ENCODE measurements around the gene PLPP4. TPM values are rescaled to one million over a fixed set of nuclear protein-coding genes. Genes with fewer than 3 reads are reported as not detected.

PLPP4 gene
- total and polyA plus RNA-seq, 2 of the 13 experiments (the other 11 are each of a cell fraction or from before 2014, with no cell fraction given): not detected

DNA sequence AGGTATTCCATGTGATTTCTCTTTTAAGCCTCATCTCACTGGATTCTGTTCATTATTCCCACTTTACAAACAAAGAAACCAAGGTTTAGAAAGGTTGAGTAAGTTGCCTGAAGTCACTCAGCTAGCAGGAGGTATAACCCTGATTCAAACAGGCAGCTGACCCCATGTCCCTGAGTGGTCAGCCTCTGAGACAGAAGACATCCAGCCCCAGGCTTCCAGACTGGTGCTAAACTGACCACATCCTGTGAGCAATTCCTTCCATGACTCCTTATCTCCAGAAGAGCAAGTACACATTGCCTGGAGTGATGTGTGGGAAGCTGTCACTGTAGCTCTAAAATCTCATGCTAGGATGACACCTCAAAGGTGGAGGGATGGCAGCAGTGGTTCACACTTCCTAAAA lies 3.7 kb downstream of the PLPP4 start:
- Histone ChIP-seq H3K4me2 (ENCODE audit: low read depth, low read length) (no peak overlapping the region), H3K4me1 (ENCODE audit: insufficient read depth, low read length) (no peaks in the 10 kb centered on the region; the same call in 1 of the 2 replicates), H3K9ac (ENCODE audit: insufficient read depth, low read depth, low read length) (no peak overlapping the region), H3K36me3 (replicated peaks in 1 of 2; ENCODE audit: control insufficient read depth in 1 of 2, insufficient read depth in 2 of 2, low read length in 2 of 2) (no peaks in the 10 kb centered on the region), H3K27ac (ENCODE audit: extremely low read length, insufficient read depth, low read length) (no peak overlapping the region), H4K20me1 (ENCODE audit: insufficient read depth, low read length) (no peaks in the 10 kb centered on the region), H3K9me3 (ENCODE audit: low read length) (no peaks in the 10 kb centered on the region), H2AFZ (ENCODE audit: low read length) (no peak overlapping the region), H3K79me2 (ENCODE audit: insufficient read depth, low read length) (no peaks in the 10 kb centered on the region), H3K4me3 (replicated peaks in 1 of 3; ENCODE audit: insufficient read depth in 1 of 3, low read depth in 2 of 3, low read length in 3 of 3) (no peak overlapping the region), H3K27me3 (ENCODE audit: control insufficient read depth in 1 of 2, insufficient read depth in 2 of 2, low read length in 2 of 2) (peaks cover 4 to 45% of the 10 kb centered on the region in 2 experiments; a peak in 3 of 5 replicates)
- ChIA-PET CTCF (ENCODE audit: low intra/inter-chr PET ratio, low total read pairs) (no interaction called here), POLR2A (no interaction called here)
- TF ChIP-seq ZNF546 (CRISPR knock-in tag; conservative IDR thresholded peaks at IDR 0.05): no peak
- TF ChIP-seq IRF9 (CRISPR knock-in tag; IDR thresholded peaks at IDR 0.05; ENCODE audit: borderline replicate concordance): no peak
- no peak for TF ChIP-seq SP4 (CRISPR knock-in tag; IDR thresholded peaks at IDR 0.05)
- TF ChIP-seq RNF2 (conservative IDR thresholded peaks at IDR 0.05; ENCODE audit: low read depth): no peak
- TF ChIP-seq MNT (IDR thresholded peaks at IDR 0.05): no peak
- TF ChIP-seq NKX3-1 (CRISPR knock-in tag; IDR thresholded peaks at IDR 0.05): no peak
- no peak for TF ChIP-seq DMTF1 (CRISPR knock-in tag; IDR thresholded peaks at IDR 0.05)
- no peak for TF ChIP-seq POLR2G (IDR thresholded peaks at IDR 0.05; ENCODE audit: low read depth, low read length)
- TF ChIP-seq, protein P1, sequence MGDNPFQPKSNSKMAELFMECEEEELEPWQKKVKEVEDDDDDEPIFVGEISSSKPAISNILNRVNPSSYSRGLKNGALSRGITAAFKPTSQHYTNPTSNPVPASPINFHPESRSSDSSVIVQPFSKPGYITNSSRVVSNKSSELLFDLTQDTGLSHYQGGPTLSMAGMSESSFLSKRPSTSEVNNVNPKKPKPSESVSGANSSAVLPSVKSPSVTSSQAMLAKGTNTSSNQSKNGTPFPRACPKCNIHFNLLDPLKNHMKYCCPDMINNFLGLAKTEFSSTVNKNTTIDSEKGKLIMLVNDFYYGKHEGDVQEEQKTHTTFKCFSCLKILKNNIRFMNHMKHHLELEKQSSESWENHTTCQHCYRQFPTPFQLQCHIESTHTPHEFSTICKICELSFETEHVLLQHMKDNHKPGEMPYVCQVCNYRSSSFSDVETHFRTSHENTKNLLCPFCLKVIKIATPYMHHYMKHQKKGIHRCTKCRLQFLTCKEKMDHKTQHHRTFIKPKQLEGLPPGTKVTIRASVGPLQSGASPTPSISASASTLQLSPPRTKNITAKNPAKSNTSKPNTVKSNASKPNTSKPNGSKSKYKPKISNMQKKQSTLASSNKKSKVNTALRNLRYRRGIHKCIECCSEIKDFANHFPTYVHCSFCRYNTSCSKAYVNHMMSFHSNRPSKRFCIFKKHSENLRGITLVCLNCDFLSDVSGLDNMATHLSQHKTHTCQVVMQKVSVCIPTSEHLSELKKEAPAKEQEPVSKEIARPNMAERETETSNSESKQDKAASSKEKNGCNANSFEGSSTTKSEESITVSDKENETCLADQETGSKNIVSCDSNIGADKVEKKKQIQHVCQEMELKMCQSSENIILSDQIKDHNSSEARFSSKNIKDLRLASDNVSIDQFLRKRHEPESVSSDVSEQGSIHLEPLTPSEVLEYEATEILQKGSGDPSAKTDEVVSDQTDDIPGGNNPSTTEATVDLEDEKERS (CRISPR knock-in tag; IDR thresholded peaks at IDR 0.05): no peak
- TF ChIP-seq MAFF (IDR thresholded peaks at IDR 0.05; ENCODE audit: low read depth, low read length): no peak
- FAIRE-seq (no peak), ATAC-seq (no peak), DNase-seq (ENCODE audit: low spot score) (no peak)
- intact Hi-C loops (cut with micrococcal nuclease; ENCODE audit: unreplicated experiment) (no loop called here), in situ Hi-C loops (cut with HindIII; ENCODE audit: extremely low pct_ligation_motif_present, low pct_unique_long_range_greater_than_20kb) (no loop called here)
- no TSS peak for BruUV-seq (replicated peaks)

All from HepG2 (cell line).